GM12801 (cell line): ENCODE measurements around the gene CMTM6.

Experiments used
- TF ChIP-seq, protein P1 (sequence below): IDR thresholded peaks from one replicate; pipeline ENCODE4 v1.5.1; 2011; ENCODE audit warnings: control low read depth; ENCODE audit not compliant: insufficient read length; ENCODE audit errors: extremely low read depth

CMTM6 gene

DNA sequence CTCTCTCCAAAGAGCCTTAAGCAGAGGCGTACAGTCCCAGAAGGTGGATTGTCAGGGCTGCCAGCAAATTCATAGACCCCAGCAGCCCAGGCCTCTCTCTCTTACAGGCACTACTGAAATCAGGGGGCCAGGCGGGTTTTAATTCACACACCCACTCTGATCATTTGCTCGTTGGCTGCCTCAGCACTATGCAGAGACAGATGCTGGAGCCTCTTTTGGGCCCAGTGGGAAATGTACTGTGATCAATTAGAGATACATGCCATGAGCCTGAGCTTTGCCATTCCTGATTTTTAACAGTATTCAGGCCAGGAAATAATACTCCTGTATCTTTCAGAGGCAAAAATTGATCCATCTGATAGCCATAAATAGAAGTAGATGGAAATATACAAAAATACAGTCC lies 53.0 kb downstream of the CMTM6 start:
- TF ChIP-seq, protein P1, sequence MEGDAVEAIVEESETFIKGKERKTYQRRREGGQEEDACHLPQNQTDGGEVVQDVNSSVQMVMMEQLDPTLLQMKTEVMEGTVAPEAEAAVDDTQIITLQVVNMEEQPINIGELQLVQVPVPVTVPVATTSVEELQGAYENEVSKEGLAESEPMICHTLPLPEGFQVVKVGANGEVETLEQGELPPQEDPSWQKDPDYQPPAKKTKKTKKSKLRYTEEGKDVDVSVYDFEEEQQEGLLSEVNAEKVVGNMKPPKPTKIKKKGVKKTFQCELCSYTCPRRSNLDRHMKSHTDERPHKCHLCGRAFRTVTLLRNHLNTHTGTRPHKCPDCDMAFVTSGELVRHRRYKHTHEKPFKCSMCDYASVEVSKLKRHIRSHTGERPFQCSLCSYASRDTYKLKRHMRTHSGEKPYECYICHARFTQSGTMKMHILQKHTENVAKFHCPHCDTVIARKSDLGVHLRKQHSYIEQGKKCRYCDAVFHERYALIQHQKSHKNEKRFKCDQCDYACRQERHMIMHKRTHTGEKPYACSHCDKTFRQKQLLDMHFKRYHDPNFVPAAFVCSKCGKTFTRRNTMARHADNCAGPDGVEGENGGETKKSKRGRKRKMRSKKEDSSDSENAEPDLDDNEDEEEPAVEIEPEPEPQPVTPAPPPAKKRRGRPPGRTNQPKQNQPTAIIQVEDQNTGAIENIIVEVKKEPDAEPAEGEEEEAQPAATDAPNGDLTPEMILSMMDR, result no peak

DNA sequence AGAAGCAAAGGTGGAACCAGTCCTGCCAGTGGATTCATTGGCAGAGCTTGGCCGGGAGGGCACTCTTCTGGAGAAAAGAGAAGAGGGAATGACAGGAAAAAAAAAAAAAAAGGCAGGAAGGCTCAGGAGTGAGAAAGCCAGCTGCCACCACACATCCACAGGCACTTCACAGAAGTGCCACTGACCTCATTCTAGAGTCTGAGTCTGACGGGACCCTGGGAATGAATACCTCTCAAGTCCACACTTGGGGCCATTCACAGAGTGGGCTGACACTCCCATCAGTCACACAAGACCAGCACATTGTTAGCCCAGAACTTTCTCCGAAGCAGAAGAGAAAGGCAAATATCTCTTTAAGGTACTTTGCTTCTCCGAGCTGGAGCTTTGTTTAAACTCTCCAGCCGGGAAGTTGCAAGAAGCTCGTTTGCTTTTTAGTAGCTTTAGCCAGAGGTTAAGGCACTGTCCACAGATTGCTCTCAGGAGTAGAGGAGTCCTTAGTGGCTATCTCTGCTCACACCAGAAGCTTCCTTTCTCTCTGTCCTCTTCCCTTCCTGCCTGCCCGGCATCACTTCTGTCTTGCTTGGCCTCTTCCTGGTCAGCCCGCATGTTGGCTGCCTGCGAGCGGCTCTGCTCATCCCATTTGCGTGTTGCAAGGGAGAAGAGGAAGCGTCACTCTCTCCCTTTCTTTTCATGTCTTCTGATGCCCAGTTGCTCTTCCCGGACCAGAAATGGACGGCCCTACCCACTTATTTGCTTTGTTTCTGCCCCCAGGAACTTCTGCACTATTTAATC lies 53.8 kb downstream of the CMTM6 start:
- TF ChIP-seq, protein P1, result no peak

DNA sequence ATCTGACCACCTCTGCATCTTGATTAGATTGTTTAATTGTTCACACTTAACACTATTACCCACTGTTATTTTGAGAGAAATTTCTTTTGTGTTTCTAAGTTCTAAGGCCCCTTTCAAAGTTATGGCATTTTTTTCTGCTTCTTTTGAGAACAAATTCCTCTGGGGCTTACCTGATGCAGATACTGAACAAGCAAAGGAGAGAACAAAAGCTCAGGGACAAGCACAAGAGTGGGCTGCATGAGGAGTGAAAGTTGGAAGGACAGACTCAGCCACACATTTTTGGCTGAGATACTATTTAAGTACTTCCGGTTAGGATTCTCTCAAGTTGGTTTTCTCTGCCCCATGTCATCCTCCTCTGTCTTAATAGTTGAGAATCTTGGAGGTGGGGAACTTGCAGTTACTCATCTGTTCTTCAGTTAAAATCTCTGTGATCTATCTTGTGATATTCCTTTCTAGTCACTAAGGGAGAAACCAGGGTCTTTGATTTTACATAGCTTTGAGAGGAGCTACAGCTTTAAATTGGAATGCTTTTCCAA lies 54.7 kb downstream of the CMTM6 start:
- TF ChIP-seq, protein P1, result no peak

DNA sequence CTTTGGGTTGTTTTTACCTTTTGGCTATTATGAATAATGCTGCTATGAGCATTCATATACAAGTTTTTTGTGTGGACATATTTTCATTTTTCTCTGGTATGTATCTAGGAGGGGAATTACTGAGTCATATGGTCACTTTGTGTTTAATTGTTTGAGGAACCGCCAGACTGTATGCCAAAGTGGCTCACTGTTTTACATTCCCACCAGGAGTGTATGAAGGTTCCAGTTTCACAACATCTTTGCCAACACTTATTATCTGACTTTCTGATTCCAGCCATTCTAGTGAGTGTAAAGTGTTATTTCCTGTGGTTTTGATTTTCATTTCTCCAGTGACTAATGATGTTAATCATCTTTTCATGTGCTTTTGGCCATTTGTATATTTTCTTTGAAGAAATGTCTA lies 59.2 kb downstream of the CMTM6 start:
- TF ChIP-seq, protein P1, result no peak

DNA sequence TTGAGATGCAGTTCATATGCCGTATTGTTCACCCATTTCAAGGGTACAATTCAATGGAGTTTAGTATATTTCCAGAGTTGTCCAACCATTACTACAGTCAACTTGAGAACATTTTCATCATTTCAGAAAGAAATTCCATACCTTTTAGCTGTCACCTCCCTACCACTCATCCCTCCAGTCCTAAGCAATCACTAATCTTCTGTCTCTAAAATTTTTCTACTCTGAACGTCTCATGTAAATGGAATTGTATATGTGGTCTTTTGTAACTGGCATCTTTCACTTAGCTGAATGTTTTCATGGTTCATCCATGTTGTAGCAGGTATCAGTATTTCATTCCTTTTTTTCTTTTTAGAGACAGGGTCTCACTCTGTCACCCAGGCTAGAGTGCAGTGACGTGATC lies 59.9 kb downstream of the CMTM6 start:
- TF ChIP-seq, protein P1, result no peak

DNA sequence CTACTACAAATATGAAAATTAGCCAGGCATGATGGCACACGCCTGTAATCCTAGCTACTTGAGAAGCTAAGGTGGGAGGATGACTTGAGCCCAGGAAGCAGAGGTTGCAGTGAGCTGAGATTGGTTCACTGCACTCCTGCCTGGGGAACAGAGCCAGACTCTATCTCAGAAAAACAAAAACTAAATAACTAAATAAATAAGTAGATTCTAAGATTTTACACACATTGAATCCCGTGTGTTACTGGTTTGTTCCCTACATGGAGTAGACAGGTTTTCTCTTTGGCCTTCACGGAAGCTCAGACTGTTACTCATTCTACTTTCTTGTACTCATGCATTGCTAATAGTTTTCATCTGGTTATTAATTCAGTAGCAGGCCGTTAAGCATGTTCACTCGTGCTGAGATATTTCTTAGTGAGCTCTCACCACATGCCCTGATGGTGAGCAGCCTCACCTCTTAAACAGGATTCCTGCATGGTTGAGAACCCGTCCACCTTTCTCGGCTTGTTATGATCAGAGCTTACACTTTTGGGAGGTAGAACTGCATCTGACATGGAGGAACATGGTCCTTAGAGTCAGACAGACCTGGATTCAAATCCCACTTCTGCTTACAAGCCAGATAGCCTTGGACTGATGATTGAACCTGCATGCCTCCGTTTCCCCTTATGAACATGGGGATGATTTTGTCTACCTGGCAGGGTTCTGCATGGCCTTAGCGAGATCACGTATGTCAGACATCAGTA lies 61.9 kb downstream of the CMTM6 start:
- TF ChIP-seq, protein P1, result no peak

DNA sequence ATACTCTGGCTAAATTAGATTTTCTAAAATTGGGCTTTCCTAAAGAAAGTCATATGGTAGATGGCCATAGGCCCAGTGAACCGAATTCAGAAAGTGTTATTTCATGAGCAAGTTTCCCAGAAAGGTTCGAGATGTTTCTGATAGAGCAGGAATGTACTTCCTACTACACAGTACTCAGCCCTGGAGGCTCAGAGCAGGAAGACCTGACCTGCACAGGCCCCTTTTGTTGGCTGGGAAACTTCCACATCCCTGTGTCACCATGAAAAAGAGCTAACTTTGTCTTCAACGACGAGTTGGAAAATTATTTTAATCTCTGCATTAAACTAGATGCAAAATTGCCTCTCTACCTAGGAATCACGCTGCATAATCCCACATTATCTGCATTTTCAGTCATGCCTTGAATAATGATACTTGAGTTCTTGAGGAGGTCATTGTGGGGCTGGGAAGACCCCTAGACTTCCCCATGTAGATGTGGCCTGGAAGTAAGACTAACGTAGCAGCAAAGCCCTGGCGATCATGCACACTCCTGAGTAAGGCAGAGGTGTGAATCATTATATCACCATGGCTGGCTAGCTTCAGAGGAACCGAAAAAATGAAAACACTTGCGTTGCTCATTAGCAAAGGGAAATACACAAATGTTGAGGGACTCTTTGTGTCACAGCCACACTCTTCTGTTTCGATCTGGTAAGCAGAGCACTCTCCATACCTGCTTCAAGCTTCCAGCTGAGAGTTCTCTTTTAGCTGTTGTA lies 63.9 kb downstream of the CMTM6 start:
- TF ChIP-seq, protein P1, result no peak
